H1 (cell line): ENCODE measurements around the gene CCL24. TPM values are rescaled to one million over a fixed set of nuclear protein-coding genes. Genes with fewer than 3 reads are reported as not detected.

Experiments
- ASH2L ChIP-seq: fragments of 200-600, 300-600 bp; sonication (generic); IDR thresholded peaks from one replicate; pipeline ENCODE4 v1.7.1; 2017; ENCODE audit warnings: low read length
- ATF2 ChIP-seq: IDR thresholded peaks from 2 replicates; pipeline ENCODE4 v1.6.1; 2012; ENCODE audit warnings: low read length, inconsistent platforms
- CHD7 ChIP-seq: fragments of 300-600 bp; sonication (generic); IDR thresholded peaks from 2 replicates; pipeline ENCODE4 v1.7.1; 2012; ENCODE audit warnings: low read length, moderate library complexity, mild to moderate bottlenecking, inconsistent platforms; ENCODE audit not compliant: insufficient replicate concordance
- E2F6 ChIP-seq: IDR thresholded peaks from 2 replicates; pipeline ENCODE4 v1.6.1; 2012; ENCODE audit warnings: inconsistent platforms
- EP300 ChIP-seq, 2 experiments: IDR thresholded peaks; 1 replicate in 1 of 2; 2 replicates in 1 of 2; pipeline ENCODE4 v1.6.1; 2011 to 2012; ENCODE audit warnings: low read depth in 2 of 2, low read length in 2 of 2, mild to moderate bottlenecking in 2 of 2, borderline replicate concordance in 1 of 2, inconsistent platforms in 1 of 2, moderate library complexity in 1 of 2
- EZH2 ChIP-seq: fragments of 200-600 bp; sonication (generic); IDR thresholded peaks from 2 replicates; pipeline ENCODE4 v1.7.1; 2012; ENCODE audit warnings: low read depth, mild to moderate bottlenecking, moderate library complexity, low read length, inconsistent platforms; ENCODE audit not compliant: severe bottlenecking
- GABPA ChIP-seq: IDR thresholded peaks from 2 replicates; pipeline ENCODE4 v1.6.1; 2011; ENCODE audit warnings: mild to moderate bottlenecking, low read length, moderate library complexity, borderline replicate concordance; ENCODE audit not compliant: insufficient read depth
- TCF12 ChIP-seq: IDR thresholded peaks from 2 replicates; pipeline ENCODE4 v1.6.1; 2011; ENCODE audit warnings: low read depth, mild to moderate bottlenecking, low read length
- polyA plus RNA-seq, 7 experiments: library from polyadenylated mRNA; depleted of rRNA in 3 of 7; stranded (reverse) in 5 of 7; unstranded in 2 of 7; fragments of >200 nt in 5 of 7; fragments of 200-250 nt in 2 of 7; gene quantifications; 1 replicate in 5 of 7; 2 replicates in 1 of 7; 4 replicates in 1 of 7; pipeline versions ENCODE4 v1.2.1 to v1.2.3, GENCODE V29; 2011 to 2013; ENCODE audit warnings: missing spikeins in 2 of 7, mixed read lengths in 2 of 7
- total RNA-seq: library from RNA; stranded (reverse); fragmentation: NEBNext Ultra II Directional; extraction: Animal tissue kit (Norgen Biotek cat#: 25700); gene quantifications from 2 replicates; pipeline ENCODE4 v1.2.1, GENCODE V29; 2021

CCL24 gene
- total and polyA plus RNA-seq, 2 of the 8 experiments (the other 6 are each of a cell fraction or from before 2014, with no cell fraction given): not detected

- TF ChIP-seq CHD7 (no peak), GABPA (no peak), E2F6 (no peak), ASH2L (no peak), EP300 (IDR thresholded peaks at IDR 0.05; ENCODE audit: borderline replicate concordance in 1 of 2, low read depth in 2 of 2, low read length in 2 of 2) (no peak), ATF2 (no peak), EZH2 (no peak), TCF12 (no peak)
- TF ChIP-seq, all 59 proteins: peak for 0
These were observed 22.2 kb upstream of the CCL24 start (continued) for GRCh38 chr7:75835688-75836285.
